Central memory CD4-positive, alpha-beta T cell (primary cell): ENCODE measurements around the gene WDR46.

Experiments
- DNase-seq: peaks from one replicate; pipeline ENCODE4 v3.0.0; 2022
- total RNA-seq, 3 experiments: gene quantifications; one replicate each; lab custom pipeline; 2026; lab: John Stamatoyannopoulos, UW

The WDR46 gene, protein sequence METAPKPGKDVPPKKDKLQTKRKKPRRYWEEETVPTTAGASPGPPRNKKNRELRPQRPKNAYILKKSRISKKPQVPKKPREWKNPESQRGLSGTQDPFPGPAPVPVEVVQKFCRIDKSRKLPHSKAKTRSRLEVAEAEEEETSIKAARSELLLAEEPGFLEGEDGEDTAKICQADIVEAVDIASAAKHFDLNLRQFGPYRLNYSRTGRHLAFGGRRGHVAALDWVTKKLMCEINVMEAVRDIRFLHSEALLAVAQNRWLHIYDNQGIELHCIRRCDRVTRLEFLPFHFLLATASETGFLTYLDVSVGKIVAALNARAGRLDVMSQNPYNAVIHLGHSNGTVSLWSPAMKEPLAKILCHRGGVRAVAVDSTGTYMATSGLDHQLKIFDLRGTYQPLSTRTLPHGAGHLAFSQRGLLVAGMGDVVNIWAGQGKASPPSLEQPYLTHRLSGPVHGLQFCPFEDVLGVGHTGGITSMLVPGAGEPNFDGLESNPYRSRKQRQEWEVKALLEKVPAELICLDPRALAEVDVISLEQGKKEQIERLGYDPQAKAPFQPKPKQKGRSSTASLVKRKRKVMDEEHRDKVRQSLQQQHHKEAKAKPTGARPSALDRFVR
- 23.2 to 231 (median 55.4) reads per million in 3 experiments for total RNA-seq

DNA sequence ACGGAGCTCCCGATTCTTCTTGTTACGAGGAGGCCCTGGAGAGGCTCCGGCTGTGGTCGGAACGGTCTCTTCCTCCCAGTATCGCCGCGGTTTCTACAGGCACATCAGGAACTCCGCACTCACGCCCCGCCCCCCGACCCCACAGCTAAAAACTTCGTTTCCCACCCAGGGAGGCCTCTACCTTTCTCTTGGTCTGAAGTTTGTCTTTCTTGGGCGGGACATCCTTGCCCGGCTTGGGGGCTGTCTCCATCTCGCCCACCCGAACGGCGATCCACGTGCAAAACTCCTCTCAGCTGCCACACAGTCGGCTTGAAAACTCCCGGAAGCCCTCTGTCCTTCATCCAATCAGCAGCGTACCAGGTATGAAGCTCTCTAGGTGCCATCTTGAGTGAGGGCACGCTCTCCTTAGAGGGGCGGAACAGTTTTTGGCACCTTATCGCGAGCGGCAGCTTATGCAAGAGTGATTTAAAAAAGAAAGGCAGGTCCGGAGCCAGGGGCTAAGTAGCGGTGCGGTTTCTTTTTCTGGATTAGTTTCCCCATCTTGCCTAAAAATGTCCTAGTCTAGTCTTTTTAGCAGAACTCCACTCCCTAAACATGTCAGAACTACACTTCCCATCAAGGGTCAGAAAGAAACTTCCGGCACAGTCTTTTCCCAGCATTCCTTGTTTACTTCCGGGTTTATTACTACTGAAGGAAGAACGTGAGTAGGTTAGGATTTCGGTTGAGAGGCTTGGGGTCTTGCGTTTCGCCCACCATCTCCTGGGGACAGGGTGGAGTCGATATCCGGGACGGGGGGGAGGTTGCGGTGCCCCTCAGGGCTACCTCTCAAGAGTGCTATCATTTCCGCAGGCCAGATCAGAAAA, at the start of gene WDR46, which contains the start of gene PFDN6:
WDR46 (minus strand) TSS at position 319 of the 863 bp plus-strand sequence; CDS start at position 250, 69 bp downstream.
PFDN6 (plus strand) TSS at position 681 of the 863 bp plus-strand sequence. CDS start 256 bp downstream, outside the sequence.
- DNase-seq: peak; percentile 86

DNA sequence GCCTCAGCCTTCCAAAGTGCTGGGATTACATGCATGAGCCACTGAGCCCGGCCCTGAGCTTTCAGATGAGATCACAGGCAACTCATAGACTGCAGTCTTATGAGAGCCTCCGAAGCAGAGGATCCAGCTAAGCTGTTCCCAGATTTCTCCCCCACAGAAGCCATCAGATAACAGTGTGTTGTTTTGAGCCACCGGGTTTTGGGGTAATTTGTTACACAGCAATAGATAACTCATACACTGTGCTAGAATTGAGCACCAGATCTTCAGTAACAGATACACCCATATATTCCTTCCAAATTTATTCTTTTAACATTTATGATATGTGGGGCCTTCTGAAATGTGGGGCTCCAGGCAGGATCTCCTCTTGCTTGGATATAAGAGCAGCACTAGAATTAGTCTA, 47.5 kb upstream of the WDR46 start:
- DNase-seq: no peak

DNA sequence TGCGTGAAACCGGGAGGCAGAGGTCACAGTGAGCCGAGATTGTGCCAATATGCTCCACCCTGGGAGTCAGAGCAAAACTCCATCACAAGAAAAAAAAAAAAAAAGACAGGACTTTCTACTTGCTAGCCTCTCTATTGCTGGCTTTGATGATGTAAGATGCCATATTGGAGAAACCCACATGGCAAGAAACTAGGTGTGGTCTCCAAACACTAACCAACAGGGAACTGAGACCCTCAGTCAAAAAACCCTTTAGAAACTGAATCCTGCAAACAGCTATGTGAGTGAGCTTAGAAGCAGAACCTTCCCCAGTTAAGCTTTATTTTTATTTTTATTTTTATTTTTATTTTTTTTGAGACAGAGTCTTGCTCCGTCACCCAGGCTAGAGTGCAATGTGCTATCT, 46.9 kb upstream of the WDR46 start:
- no peak for DNase-seq

DNA sequence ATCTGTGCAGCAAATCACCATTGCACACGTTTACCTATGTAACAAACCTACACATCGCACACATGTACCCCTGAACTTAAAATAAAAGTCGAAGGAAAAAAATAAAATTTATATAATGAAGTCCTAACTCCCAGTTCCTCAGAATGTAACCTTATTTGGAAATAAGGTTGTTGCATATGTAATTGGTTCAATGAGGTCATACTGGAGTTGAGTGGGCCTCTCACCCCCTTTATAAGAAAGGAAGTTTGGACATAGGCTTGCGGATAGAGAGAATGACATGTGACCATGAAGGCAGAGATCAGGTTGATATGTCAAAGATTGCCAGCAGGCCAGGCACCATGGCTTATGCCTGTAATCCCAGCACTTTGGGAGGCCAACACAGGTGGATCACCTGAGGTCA, 44.6 kb upstream of the WDR46 start:
- no peak for DNase-seq

DNA sequence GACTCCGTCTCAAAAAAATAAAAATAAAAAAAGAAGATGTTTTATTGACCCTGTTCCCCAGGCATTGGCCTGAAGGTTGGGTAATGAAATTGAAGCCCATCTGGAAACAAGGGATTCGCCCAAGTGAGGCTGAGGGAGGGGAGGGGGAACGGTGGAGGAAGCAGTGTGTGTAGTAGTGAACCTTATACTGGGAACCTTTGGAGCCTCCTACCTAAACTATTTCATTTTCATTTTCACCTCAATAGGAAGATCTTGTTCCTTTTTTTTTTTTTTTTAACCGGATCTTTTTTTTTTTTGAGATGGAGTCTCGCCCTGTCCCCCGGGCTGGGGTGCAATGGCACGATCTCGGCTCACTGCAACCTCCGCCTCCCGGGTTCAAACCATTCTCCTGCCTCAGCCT, 41.7 kb upstream of the WDR46 start:
- DNase-seq: no peak

DNA sequence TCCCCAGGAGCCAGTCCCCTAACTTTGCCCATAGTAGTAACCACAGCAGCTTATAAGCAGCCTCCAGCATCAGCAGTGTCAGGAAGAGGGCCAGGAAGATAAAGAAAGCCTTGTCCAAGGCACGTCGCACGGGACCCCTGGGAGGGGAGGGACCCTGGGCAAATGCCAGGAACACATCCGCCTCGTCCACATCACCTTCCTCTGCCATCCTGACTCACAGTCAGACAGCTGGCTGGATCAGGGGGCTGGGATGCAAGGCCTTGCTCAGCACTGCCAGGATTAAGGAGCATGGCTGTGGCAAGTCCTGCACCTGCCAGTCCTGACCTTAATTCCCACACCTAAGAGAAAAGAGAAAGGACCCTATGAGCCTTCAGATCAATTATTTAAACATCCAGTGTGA, 40.0 kb upstream of the WDR46 start:
- DNase-seq: no peak

DNA sequence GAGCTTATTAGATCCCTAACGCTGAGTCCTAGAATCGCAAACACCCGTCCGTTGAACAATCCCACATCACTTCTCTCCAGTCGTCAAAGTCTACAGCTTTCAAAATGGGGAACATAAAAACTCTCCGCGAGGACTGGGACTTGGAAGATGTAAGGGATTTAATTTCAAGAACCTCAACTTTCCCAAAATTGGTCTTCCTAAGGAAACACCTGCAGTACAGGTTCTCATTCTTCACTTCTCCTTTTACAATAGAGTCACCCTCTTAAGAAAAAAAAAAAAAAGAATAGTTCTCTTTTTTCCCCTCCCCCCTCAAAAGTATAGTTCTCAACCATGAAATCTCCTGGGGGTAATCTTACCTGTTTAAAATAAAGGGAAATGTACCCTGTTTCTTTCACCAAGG, 35.1 kb upstream of the WDR46 start:
- no peak for DNase-seq

DNA sequence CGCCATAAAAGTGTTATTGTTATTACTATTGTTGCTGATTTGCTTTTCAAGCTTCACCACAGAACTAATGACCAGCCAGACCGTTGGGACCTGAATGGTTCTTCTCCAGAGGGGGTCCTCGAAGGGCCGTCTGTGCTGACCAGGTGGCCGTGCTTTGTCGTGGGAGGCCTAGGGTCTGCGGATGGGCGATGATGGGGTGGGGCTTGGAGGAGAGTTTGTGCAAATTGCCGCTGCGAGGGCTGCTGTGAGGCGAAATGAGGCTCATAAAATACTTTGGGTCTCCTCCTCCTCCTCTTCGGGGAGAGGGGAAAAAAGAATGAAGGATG, 34.5 kb upstream of the WDR46 start:
- no peak for DNase-seq

DNA sequence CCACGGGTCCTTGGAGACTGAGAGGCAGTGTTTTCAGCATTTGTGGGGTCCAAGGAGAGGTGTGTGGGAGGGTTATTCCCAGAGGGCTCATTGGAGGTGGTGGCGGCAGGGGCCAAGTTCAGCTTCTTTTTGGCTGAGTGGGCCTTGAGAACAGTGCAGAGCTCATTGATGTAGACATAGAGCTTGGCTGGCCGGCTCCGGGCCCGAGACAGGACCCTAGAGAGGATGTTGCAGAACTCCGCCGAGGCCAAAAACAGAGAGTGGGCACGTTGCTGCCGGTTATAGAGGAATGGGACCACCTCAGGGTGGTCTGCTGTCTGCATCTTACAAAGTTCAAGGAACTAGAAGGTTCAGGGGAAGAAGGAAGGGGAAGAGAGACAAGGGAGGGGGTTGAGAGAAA, 32.2 kb upstream of the WDR46 start:
- DNase-seq: no peak

DNA sequence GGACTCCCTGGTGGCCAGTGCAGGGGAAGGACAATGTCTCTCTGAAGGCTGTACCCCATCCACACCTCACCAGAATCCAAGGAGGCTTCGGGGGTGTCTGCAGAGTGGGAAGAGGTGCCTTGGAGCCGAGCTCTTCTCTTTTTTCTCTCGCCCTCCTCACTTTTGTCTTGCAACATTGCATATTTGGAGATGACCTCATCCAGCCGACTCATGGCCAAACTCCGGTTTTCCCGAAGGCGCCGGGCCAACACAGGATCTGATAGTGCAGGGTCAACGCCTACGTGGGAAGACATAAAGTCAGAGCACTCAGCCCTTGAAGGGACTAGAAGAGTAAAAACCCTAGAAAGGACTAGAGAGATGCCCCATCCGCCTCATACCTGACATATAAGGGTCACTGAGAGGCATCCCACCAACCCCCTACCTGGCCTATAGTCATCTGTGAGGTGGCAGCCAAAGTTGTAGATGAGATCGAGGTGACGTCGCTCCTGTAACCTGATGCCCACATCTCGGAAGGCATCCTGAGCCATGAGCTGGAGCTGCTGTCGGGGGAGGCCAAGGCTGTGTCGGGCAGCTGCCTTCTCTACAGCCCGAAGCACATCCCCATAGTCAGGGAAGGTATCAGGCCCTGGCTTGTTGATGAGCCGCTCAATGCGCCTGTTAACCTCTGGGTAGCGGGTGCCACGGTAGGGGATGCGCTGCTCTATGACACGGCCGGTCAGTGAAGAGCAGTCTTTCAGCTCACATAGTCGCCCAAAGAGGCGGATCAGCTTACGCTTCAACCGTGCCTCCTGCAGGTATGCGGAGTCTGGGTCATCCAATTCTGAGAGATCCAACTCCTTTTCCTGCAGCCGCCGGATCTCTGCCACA, 31.5 kb upstream of the WDR46 start:
- DNase-seq: no peak

DNA sequence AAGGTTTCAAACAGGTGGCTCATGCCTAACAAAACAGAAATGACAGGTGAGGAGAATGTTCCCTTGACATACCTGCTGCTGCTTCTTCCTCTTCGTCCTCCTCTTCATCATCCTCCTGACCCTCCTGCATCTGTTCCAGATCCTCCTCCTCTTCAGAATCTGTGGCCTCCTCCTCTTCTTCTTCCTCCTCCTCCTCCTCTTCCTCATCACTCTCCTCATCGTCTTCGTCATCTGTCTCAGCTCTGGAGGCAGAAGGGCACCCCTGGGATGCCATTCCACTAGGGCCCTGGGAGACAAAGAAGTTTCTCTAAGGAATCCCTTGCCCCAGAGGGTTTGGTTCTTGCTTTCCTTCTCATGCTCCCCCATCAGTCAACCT, 30.9 kb upstream of the WDR46 start:
- DNase-seq: no peak

DNA sequence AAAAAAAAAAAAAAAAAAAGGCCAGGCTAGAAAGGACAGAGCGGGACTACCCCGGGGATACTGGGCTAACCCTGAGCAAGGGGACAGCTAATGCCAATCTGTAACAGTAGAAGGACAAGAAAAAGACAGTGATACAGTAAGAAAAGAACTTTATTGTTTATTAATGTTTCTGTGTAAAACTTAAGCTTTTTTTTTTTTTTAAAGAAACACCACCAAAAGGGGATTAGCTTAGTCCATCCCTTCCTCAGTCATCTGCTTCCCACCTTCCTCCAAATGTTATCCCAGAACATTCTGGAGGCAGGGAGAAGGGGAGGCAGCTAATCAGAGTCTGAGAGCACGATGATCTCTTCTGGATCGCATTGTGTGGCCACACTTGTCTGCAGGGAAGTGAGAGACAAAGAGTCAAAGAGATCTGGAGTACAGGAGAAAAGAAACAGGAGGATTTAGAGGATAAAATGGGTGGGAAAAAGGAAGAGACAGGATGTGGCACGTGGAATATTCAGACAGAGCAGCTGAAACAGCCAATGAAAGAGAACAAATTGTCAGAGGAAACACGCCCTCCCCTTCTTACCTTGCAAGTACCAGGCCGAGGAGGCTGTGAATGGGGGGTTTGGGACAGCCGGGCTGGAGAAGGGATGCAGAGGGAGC, 29.5 kb upstream of the WDR46 start:
- DNase-seq: no peak

DNA sequence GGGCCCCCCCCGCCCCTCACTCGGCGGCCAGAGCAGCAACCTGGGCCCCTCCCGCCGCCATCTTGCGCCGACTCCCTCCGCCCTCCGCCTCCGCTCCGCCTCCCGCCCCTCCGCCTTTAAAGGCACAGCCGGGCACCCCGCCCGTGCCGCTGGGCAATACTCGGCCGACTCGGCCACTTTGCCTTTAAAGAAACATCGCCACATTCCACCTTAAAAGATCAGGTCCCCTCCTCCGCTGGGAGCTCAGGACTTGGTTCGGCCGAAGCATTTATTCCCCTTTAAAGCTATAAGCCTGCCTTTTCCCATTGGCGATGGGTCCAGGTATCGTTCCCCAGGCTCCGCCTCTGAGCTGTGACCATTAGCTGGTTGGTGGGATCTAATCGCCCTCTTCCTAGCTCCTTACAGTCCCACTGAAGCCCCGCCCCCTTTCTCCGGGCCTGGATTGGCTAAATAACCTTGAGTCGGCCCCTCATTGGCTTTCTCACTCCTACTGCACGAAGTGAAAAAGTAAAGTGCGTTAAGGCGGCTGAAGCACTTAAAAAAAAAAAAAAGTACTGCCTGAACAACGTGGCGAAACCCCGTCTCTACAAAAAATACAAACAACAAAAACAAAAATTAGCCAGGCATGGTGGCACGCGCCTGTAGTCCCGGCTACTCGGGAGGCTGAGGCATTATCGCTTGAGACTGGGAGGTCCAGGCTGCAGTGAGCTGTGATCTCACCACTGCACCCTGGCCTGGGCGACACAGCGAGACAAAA, 28.8 kb upstream of the WDR46 start, which contains the start of gene ZBTB22:
ZBTB22 (minus strand) TSS at position 76 of the 757 bp plus-strand sequence. CDS start 828 bp downstream, outside the sequence.
- peak; percentile 96 for DNase-seq

DNA sequence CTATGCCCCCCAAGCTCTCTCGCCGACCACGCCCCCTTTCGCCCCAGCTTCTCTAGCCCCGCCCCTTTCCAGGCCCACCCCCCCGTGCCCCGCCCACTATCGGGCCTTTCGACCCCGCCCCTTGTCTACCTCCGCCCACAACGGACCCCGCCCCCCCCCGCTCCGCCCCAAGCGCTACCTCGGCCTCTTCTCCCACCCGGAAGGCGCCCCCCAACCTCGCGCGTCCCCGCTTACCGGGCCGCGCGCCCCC, 28.3 kb upstream of the WDR46 start:
- DNase-seq: no peak

DNA sequence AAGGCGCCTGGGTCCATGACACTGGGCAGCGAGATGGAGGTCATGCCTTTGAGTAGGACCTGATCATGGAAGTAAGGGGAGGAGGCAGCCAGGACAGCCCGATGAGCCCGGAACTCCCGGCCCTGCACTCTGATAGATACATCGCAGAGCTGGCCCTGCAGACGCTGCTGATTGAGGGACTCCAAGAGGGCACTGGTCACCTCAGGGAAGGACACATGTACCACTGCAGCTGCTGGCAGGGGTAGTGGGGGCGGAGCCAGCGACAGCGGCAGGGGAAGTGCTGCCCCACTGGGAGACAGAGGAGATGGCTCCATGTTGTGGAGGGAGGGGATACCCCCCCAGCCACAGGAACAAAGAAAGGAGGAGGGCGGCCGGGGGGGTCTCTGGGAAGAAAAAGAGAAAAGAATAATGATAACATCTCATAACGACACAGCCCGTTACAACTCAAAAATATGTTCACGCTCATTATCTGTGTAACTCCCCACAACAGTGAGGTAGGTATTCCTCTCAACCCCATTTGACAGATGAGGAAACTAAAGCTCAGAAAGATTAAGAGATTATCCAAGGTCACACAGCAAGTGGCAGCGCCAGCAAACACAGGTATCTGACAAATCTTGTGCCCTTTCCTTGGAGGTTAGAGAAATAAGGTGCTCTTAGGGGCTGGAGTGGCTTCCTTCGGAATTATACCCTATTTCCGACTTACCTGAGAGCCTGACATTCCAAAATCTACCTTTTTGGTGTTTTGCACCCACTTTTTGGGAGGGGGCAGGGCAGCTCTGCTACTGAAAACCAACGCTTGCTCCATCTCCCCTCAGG, 27.8 kb upstream of the WDR46 start:
- DNase-seq: no peak

DNA sequence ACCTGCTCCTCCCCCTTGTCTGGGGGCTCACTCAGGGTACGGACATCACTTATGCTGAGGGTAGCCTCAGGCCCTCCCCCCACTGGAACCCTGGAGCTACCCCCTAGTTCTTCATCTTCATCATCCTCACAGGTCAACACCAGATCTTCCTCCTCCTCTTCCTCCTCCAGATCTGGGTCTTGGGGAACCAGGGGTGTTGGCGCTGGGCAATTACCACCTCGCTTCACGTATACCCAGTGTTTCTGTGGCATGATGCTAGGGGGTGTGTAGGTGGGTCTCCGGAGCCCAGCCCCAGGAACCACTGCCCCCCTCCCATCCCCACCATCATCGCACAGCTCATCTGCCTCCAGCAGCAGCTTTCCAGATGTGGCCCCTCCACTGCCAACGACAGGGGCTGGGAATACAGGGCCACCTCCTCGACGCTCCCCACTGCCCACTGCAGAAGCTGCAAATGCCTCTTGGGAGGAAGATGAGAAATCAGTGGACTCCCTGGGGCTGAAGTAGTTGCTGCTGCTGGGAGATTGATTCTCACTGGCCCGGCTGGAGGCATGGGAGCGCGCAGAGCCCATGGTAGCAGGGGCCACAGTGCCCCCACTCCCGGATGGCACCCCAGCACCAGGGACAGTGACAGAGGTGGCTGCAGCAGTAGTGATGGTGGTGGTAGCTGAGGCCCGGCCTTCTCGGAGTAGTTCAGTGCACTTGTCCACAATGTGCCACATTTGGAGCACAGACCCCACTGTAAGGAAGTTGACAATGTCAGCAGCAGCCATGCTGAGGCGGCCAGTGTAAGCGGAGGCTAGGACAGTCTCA, 27.0 kb upstream of the WDR46 start:
- no peak for DNase-seq

DNA sequence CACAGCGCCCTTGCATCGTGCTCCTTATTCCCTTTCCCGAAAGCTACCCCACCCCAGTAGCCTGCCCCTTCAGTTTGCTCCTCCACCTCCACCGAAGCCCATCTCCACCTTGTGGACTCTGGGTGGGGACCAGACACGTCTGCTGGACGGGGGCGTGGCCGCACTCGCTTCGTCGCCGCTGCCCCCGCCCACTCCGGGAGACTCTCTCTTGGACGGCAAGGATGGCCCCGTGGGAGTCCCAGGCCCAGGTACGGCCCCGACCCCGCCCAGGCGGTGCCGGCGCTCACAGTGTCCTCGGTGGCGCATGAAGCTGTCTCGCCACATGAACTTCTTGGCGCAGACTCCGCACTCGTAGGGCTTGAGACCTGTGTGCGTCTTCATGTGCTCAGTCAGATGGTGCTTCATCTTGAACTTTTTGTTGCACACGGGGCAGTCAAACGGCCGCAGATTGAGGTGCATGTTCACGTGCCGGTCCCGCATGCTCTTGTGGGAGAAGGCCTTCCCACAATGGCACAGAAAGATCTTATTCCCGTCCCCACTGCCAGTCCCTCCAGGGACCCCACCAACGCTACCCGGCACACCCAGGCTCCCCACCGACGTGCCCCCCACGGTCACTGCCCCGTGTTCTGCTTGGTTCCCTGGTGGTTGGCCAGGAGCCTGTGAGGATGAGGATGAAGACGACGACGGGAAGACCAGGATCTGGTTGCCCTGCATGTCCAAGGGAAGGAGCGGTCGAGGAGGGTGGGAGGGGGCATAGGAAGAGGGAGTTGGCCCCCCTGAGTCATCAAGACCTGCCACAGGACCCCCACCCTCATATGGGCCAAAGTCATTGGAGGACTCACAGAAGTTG, 26.1 kb upstream of the WDR46 start:
- no peak for DNase-seq

DNA sequence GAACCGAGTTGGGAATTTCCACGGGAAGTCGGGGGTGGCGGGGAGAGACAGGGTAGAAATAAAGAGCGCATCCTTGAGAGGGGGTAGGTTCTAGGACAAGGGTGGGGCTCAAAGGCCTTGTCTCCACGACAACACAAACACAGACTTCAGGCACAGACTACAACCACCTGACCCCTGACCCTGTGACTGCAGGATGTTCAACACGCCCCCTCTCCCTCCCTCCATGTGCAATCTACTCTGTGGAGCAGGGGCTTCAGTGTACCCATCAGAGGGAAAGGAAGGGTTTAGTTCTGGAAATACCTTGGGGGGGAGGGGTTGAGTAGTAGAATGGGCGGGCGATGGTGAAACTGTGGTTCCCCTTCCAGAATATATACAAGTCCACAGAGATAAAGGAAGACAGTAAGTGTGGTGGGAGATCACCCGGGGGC, 25.5 kb upstream of the WDR46 start:
- DNase-seq: peak; percentile 81
